Measurements from ENCODE around the gene PIGU. TPM values are rescaled to one million over a fixed set of nuclear protein-coding genes. Genes with fewer than 3 reads are reported as not detected.
"Not testable (repeated sequence)": the region's sequence is repeated elsewhere in the genome, so short reads cannot be mapped to it uniquely, and the experiment has no call there.

PIGU gene
- polyA plus RNA-seq (2012; ENCODE audit: insufficient read depth, insufficient read length, low read depth) = 37.3 TPM

DNA sequence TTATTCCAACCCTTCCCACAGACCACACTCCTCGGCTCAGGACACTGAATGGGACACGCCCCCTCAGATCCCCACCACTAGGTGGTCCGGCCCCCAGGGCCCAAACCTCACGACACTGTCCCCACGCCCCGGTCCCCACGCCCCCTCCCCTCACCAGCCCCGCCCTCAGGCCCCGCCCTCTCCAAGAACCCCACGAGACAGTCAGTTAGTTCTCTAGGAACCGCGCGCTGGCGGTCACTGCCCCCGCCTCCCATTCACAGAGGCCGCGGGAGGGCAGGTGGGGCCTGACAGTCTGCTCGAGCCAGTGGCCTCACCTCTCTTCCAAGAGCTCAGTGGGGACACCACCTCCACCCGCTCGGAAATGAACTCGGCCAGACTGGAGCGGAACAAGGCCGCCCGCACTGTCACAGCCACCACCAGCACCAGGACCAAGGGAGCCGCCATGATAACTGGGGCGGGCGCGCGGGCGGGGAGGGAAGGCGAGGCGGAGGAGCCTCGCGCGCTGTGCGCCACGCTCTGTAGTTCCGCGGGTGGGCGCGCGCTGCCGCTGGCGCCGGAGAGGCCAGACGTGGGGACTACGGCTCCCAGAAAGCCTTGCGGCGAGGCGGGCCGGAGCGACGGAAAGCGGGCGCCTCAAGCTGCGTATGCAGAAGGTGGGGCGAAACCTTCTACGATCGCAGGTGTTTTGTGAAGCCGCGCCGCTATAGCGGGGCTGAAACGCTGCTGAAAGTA lies at the start of gene PIGU:
PIGU (minus strand) TSS at position 451 of the 732 bp plus-strand sequence; CDS start at position 444, 7 bp downstream.
- H3K4me3 ChIP-seq (ENCODE audit: low read depth, low read length) = peak within 1 kb of the TSS; percentile 86
- TF ChIP-seq CTCF (IDR thresholded peaks at IDR 0.05; ENCODE audit: low read depth, low read length) = no peak
- no peaks in the 10 kb centered on the region for H3K36me3 ChIP-seq
- no peaks in the 10 kb centered on the region for H3K4me1 ChIP-seq
- H3K27me3 ChIP-seq = no peaks in the 10 kb centered on the region
- peak; percentile 97 for DNase-seq
- H3K9me3 ChIP-seq = no peaks in the 10 kb centered on the region

- Histone ChIP-seq H3K4me3 (ENCODE audit: low read depth, low read length) (no peak overlapping the region), H3K36me3 (peaks cover 13% of the 10 kb centered on the region), H3K4me1 (no peaks in the 10 kb centered on the region), H3K9me3 (no peaks in the 10 kb centered on the region), H3K27me3 (no peaks in the 10 kb centered on the region)
- no peak for TF ChIP-seq CTCF (IDR thresholded peaks at IDR 0.05; ENCODE audit: low read depth, low read length)
- no peak for DNase-seq
Observed at GRCh38 chr20:34724172-34724571, 47.3 kb upstream of the PIGU start.

DNA sequence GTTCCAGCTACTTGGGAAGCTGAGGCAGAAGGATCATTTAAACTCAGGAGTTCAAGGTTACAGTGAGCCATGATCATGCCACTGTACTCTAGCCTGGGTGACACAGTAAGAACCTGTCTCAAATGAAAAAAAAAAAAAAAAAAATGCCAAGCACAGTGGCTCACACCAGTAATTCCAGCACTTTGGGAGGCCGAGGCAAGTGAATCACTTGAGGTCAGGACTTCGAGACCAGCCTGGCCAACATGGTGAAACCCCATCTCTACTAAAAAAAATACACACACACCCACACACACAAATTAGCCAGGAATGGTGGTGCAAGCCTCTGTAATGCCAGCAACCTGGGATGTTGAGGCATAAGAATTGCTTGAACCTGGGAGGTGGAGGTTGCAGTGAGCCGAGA lies 45.7 kb upstream of the PIGU start:
- peaks cover 13% of the 10 kb centered on the region for H3K36me3 ChIP-seq
- H3K27me3 ChIP-seq; H3K4me3 ChIP-seq (ENCODE audit: low read depth, low read length); DNase-seq; H3K9me3 ChIP-seq; H3K4me1 ChIP-seq: not testable (repeated sequence)

DNA sequence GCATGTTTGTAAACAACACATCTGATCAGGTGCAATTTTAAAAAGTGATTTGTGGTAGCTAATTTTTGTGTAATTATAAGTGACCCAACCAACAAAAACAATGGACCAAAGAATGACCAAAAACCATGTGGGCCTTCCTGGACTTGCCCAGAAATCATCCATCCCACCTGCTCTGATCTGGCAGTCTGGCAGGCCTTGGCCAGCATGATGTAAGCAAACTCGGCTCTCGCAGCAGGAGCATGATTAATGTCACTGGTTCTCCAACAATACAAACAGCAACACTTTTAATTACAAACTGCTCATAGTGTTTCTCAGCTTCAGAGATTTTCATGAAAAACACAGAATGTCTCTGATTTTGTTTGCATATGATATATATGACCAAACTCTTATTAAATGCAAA lies 43.4 kb upstream of the PIGU start:
- Histone ChIP-seq H3K9me3 (no peaks in the 10 kb centered on the region), H3K27me3 (no peaks in the 10 kb centered on the region), H3K36me3 (peaks cover 4% of the 10 kb centered on the region; the same call in 1 of the 2 replicates), H3K4me1 (no peaks in the 10 kb centered on the region), H3K4me3 (ENCODE audit: low read depth, low read length) (no peak overlapping the region)
- TF ChIP-seq CTCF (IDR thresholded peaks at IDR 0.05; ENCODE audit: low read depth, low read length) = no peak
- no peak for DNase-seq

DNA sequence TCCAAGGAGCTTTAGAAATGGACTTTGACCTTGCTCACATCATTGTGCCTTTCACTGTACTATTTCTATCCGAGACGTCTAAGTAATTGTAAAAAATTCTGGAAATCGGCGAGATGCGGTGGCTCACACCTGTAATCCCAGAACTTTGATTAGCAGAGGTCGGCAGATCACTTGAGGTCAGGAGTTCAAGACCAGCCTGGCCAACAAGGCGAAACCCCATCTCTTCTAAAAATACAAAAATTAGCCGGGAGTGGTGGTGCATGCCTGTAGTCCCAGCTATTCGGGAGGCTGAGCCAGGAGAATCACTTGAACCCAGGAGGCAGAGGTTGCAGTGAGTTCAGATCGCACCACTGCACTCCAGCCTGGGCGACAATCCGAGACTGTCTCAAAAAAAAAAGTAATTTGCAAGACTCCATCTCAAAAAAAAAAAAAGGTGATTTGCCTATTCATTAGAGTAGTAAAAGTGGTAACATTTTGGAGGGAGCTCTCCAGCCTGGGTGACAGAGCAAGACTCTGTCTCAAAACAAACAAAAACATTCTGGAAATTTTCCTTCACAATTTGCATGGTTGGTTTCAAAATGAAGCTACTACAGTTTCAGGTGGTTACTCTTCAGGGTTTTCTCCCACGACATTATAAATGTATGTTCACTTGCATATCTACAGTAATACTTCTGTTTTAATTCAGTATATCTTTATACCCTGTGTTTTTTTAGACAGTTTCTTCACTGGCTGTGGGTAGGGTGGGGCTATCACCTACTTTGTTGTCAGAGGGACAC lies 42.5 kb upstream of the PIGU start:
- H3K4me1 ChIP-seq = not testable (repeated sequence)

DNA sequence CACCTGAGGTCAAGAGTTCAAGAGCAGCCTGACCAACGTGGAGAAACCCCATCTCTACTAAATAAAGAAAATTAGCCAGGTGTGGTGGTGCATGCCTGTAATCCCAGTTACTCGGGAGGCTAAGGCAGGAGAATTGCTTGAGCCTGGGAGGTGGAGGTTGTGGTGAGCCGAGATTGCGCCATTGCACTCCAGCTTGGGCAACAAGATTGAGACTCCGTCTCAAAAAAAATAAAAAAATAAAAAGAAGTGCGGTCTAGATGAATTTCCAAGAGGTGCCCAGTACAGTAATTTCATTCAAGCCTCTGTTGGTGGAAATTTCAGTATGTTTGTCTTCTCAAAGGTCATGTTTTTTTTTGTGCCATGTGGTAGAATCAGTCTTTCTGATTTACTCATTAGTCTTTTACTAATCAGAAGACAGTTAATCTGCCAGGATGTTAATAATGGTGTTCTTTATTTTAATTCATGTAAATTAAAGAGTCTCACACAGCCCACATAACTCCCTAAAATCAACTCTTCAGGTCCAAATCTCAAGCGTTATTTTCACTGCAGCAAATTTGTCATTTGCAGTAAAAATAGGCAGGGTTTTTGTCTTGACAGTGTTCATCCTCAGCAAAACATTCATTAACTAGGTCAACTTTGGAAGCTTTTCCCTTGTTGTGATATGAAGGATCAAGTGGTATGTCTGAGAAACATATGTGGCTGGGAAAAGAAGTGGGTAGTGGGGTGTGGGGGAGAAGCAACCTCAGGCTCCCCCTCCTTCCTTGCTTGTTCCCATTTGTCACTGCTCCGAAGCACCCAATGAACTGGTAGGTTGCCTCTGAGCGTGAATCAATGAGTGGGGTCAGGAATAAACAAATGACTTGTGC lies 40.6 kb upstream of the PIGU start:
- H3K9me3 ChIP-seq = no peaks in the 10 kb centered on the region
- DNase-seq = no peak
- peaks cover 9% of the 10 kb centered on the region for H3K4me1 ChIP-seq
- H3K36me3 ChIP-seq = peaks cover 8% of the 10 kb centered on the region
- no peaks in the 10 kb centered on the region for H3K27me3 ChIP-seq
- TF ChIP-seq CTCF (IDR thresholded peaks at IDR 0.05; ENCODE audit: low read depth, low read length) = no peak
- no peak overlapping the region for H3K4me3 ChIP-seq (ENCODE audit: low read depth, low read length)

More for the DNA sequence above, 42.5 kb upstream of the PIGU start:
- not testable (repeated sequence) for DNase-seq; H3K27me3 ChIP-seq; H3K36me3 ChIP-seq; H3K4me3 ChIP-seq (ENCODE audit: low read depth, low read length); H3K9me3 ChIP-seq

All from BE2C (cell line).